ENCODE data around the gene ARAF. TPM values are rescaled to one million over a fixed set of nuclear protein-coding genes. Genes with fewer than 3 reads are reported as not detected.

ARAF gene
- total RNA-seq, 1 donor from 2014 or later = 70.9 TPM

- peak; percentile 4 for DNase-seq (ENCODE audit: low spot score)
Observed at GRCh38 chrX:47563801-47564315, 2.9 kb downstream of the ARAF start.

GRCh38 chrX:47564438-47565085 is 3.6 kb downstream of the ARAF start:
- DNase-seq (ENCODE audit: low spot score) = peak; percentile 53

GRCh38 chrX:47566841-47567240 is 5.8 kb downstream of the ARAF start:
- DNase-seq (ENCODE audit: low spot score) = no peak

GRCh38 chrX:47568656-47569295 is 7.8 kb downstream of the ARAF start:
- DNase-seq (ENCODE audit: low spot score) = peak; percentile 84

- DNase-seq (ENCODE audit: low spot score) = peak; percentile 81
Observed at GRCh38 chrX:47570794-47571193, 9.8 kb downstream of the ARAF start.

- DNase-seq (ENCODE audit: low spot score) = peak; percentile 64
Observed at GRCh38 chrX:47571215-47571614, 10.2 kb downstream of the ARAF start.

- DNase-seq (ENCODE audit: low spot score) = peak; percentile 35
Observed at GRCh38 chrX:47571896-47572295, 10.9 kb downstream of the ARAF start.

GRCh38 chrX:47572773-47573340 is 11.9 kb downstream of the ARAF start:
- no peak for DNase-seq (ENCODE audit: low spot score)

GRCh38 chrX:47573341-47574075 is 12.5 kb downstream of the ARAF start:
- peak; percentile 82 for DNase-seq (ENCODE audit: low spot score)

GRCh38 chrX:47574076-47574546 is 13.1 kb downstream of the ARAF start:
- peak; percentile 82 for DNase-seq (ENCODE audit: low spot score)

- no peak for DNase-seq (ENCODE audit: low spot score)
Observed at GRCh38 chrX:47574547-47575301, 13.7 kb downstream of the ARAF start.

- no peak for DNase-seq (ENCODE audit: low spot score)
Observed at GRCh38 chrX:47576021-47576898, 15.3 kb downstream of the ARAF start.

GRCh38 chrX:47577424-47577823 is 16.4 kb downstream of the ARAF start:
- peak; percentile 81 for DNase-seq (ENCODE audit: low spot score)

GRCh38 chrX:47577901-47578300 is 16.9 kb downstream of the ARAF start:
- no peak for DNase-seq (ENCODE audit: low spot score)

- DNase-seq (ENCODE audit: low spot score) = peak; percentile 53
Observed at GRCh38 chrX:47578692-47579091, 17.7 kb downstream of the ARAF start.

GRCh38 chrX:47579537-47579936 is 18.5 kb downstream of the ARAF start:
- DNase-seq (ENCODE audit: low spot score) = peak; percentile 86

GRCh38 chrX:47581731-47582647 is 21.0 kb downstream of the ARAF start, which contains the start of gene TIMP1:
TSS of gene TIMP1 (plus strand) at chrX:47582436. CDS start at chrX:47583416, 980 bp downstream.
- peak; percentile 92 for DNase-seq (ENCODE audit: low spot score)

- peak; percentile 71 for DNase-seq (ENCODE audit: low spot score)
Observed at GRCh38 chrX:47583240-47583861, 22.3 kb downstream of the ARAF start.

Measured in mesenteric fat pad (tissue), 1 donor.